Measurements from ENCODE around the gene SSR4.
"Not testable (repeated sequence)": the region's sequence is repeated elsewhere in the genome, so short reads cannot be mapped to it uniquely, and the experiment has no call there.

The SSR4 gene

GRCh38 chrX:153794018-153794896 lies at the start of gene SSR4, which contains the start of gene IDH3G:
Gene SSR4, plus strand, starts transcription at chrX:153794668. Its CDS starts 20 bp downstream, at chrX:153794688.
Gene IDH3G, minus strand, starts transcription at chrX:153794375. Its CDS starts 49 bp downstream, at chrX:153794326.
- intact Hi-C loops (cut with DNase I), result no loop called here
- DNase-seq, result peak; percentile 82 to 98 (median 89)

- peak in 3 of 10 donors; percentile 19 to 58 (median 45) for DNase-seq
- intact Hi-C loops (cut with DNase I), result not testable (repeated sequence)
Observed at GRCh38 chrX:153745067-153745433, 49.4 kb upstream of the SSR4 start.

GRCh38 chrX:153746359-153746758 lies 48.1 kb upstream of the SSR4 start:
- intact Hi-C loops (cut with DNase I), result no loop called here
- DNase-seq, result no peak

- DNase-seq; intact Hi-C loops (cut with DNase I): not testable (repeated sequence)
Observed at GRCh38 chrX:153746991-153747390, 47.5 kb upstream of the SSR4 start.

GRCh38 chrX:153749017-153749416 lies 45.5 kb upstream of the SSR4 start:
- peak in 3 of 10 donors; percentile 79 to 83 (median 81) for DNase-seq
- intact Hi-C loops (cut with DNase I), result not testable (repeated sequence)

DNA sequence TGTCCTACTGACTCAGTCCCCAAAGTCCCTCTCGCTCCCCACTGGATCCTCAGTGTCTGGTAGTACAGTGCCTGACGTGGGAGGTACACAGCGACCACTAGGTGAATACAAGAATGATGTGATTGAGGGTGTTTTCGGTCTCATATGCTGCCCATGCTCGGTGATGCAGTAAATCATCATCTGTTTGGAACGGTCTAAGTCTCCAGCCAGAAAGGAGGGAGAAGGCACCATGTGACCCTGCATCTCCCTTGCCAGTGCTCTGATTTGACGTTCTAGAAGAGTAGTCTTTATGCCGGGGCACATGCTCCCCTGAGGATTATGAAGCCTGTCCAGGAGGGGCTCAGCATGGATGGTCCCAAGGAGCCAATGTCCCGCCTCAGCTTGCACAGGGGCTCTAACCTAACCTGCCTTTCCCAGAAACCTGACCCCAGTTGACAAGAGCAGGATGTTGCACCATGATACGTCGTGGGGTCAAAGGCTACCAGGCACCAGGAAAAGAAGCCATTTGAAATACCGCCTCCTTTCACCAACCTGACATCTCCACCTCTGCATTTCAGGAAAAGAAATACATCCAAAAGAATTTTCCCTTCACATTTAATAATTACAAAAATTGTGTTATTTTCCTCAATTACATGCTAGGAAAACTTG lies 44.2 kb upstream of the SSR4 start:
- intact Hi-C loops (cut with DNase I), result no loop called here
- DNase-seq, result peak in 2 of 10 donors; percentile 42 to 60

DNA sequence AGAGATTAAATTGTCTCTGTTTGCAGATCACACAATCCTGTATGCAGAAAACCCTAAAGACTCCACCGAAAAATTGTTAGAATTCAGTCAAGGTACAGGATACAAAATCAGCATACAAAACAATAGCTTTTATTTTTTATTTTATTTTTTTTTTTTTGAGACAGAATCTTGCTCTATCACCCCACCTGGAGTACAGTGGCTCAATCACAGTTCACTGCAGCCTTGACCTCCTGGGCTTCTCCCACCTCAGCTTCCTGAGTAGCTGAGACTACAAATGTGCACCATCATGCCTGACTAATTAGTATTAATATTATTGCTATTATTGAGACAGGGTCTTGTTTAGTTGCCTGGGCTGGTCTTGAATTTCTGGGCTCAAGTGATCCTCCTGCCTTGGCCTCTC lies 39.3 kb upstream of the SSR4 start:
- intact Hi-C loops (cut with DNase I), result no loop called here
- DNase-seq, result peak in 1 of 10 donors; percentile 14

DNA sequence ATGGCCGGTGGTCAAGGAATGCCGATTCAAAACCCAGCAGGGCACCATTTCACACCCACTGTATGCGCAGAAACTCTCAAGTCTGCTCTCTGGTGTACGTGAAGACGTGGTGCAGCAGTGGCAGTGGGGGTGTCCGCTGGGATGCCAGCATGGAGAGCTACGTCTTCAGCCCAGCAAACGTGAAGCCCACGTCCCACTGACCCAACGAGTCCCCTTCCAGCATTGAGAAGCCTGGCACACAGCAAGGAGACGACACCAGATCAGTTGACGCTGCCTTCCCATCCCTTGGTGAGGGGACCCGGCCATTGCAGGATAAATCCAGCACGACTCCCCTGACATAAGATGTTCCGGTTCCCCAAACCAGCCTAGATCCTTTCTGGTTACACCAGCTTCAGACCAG lies 32.6 kb upstream of the SSR4 start:
- intact Hi-C loops (cut with DNase I), result no loop called here
- peak in 4 of 10 donors; percentile 12 to 58 (median 50) for DNase-seq

DNA sequence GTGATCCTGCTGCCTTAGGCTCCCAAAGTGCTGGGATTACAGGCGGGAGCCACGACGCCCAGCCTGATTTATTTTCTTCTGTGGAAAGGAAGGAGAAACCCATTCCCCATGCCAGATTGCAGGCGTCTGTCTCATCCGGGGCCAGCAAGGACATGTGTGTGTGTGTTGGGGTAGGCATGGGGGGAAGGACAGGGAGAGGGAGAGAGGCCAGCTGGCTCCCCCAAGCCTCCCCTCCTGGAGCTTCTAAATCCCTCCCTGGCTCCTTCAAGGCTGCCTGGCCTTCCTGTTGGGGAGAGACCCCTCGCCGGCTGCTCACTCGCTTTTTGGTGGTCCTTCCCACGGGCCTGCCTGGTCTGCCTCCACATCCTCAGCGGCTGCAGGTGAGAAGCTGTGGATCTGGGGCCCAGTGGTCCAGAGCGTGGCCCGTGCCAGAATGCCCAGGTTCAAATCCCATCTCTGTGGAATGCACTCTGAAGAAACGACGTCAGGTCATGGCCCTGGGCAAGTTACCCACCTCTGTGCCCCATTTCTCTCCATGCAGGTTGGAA lies 31.8 kb upstream of the SSR4 start:
- intact Hi-C loops (cut with DNase I), result no loop called here
- peak in 5 of 10 donors; percentile 12 to 67 (median 47) for DNase-seq

DNA sequence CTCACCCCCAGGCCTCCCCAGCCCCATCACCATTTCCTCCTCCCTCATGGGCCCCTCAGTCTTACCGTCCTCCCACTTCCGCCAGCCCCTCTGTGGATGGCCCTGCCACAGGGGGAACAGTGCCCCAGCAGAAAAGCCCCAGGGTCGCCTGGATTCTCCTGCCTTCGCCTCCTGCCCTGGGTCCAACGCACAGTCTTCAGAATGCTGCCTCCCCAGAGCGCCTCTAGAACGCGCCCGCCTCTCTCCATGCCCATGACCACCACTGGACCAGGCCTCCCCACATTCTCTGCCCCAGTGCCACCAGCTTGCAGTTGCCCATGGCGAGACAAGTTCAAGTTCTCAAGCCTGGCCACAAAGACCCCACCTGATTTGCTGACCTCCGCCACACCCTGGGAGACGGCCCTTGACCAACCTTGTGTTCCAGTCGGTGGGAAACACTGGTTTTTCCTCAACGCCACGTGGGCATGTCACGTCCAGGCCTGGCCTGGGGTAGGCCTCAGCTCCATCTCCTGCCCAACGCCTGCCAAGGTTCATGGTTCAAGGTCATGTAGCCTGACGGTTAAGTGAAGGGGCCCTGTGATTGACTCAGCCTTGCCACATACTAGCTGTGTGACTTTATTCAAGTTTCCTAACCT lies 31.1 kb upstream of the SSR4 start:
- intact Hi-C loops (cut with DNase I), result no loop called here
- DNase-seq, result peak in 4 of 10 donors; percentile 7 to 79 (median 60)

DNA sequence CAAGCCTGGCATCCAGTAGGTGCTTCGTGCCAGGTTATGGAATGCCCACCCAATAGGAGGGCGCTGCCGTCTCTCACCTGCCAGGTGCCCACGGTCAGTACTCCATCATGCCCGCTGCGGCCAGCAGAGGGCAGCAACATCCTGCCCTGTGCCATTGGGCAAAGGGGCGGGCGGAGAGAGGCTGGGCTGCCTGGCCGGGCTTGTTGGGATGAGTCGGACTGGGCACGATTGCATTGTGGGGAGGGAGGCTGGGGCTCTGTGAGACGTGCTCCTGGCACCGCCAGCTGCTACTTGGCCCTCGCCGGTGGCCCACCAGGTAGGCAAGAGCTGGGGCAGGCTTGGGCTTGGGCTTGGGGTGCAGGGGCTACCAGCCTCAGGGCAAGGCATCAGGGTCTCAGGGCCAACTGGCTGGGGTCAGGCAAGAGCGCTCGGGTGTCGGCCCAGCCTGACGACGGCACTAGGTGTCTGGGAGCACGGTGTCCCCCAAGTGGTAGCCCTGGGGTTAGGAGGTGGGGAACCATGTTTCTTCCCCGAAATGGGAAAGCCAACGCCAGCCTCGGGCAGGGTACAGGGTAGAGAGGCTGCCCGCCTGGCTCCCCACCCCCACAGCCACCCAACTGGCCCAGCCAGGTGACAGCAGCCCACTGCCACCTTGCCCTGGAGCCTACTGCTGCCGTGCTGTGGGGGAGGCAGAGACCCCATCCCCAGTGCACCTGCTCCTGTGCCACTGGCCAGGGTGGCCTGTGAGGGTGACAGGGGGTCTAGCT lies 30.3 kb upstream of the SSR4 start, which contains the start of gene PLXNB3:
Gene PLXNB3, plus strand, starts transcription at position 261 of the 767 bp plus-strand sequence. CDS start 1,287 bp downstream, outside the sequence.
- intact Hi-C loops (cut with DNase I), result loop anchor here (1.0 kb wide), 3 partner anchors 164 to 189 kb away; no protein-coding TSS in a partner anchor
- peak; percentile 76 to 98 (median 88) for DNase-seq

DNA sequence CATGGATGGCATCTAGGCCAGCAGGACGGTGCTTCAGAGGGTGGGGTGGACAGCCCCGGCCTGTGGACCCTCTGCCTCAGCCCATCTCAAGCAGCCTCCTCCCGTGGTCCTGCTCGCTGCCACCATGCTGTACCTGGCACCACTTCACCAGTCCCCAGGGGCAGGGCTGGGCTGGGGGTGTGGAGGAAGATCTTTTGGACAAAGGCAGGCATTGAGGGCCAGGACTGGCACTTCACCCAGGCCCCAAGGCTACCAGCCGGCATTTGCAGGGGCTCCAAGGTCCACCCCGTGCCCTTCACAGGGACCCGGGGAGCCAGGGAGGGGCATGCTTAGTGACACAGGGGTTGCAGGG lies 29.7 kb upstream of the SSR4 start:
- intact Hi-C loops (cut with DNase I), result loop anchor here (1.0 kb wide), 3 partner anchors 164 to 189 kb away; no protein-coding TSS in a partner anchor
- no peak for DNase-seq

- peak; percentile 74 to 99 (median 92) for DNase-seq
- intact Hi-C loops (cut with DNase I), result no loop called here
Observed at GRCh38 chrX:153765138-153766079, 29.1 kb upstream of the SSR4 start.

- intact Hi-C loops (cut with DNase I), result no loop called here
Observed at GRCh38 chrX:153766098-153766817, 28.2 kb upstream of the SSR4 start.

GRCh38 chrX:153766871-153767673 lies 27.4 kb upstream of the SSR4 start:
- intact Hi-C loops (cut with DNase I), result no loop called here
- peak in 5 of 10 donors; percentile 17 to 86 (median 75) for DNase-seq

More at GRCh38 chrX:153766098-153766817, 28.2 kb upstream of the SSR4 start:
- peak in 9 of 10 donors; percentile 33 to 94 (median 61) for DNase-seq

DNA sequence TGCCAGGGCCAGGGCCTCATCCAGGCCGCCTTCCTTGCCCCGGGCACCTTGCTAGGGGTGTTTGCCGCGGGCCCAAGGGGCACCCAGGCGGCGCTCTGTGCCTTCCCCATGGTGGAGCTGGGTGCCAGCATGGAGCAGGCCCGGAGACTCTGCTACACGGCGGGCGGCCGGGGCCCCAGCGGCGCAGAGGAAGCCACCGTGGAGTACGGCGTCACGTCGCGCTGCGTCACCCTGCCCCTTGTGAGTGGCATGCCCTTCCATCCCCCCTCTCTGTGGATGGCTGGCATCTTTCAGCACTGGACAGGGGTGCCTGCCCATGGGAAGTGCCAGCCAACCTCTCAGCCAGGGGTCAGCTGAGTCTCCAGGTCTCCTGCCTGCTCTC lies 26.8 kb upstream of the SSR4 start:
- intact Hi-C loops (cut with DNase I), result no loop called here
- DNase-seq, result peak in 4 of 10 donors; percentile 15 to 83 (median 65)

Measured in posterior cingulate gyrus (tissue), 11 donors.